RWPE2 (cell line): Measurements from ENCODE around the gene RIC1.

Source experiments
- ATAC-seq: fragments of 200-7000 bp; cut with Tn5 transposase; 3 replicates; pipeline ENCODE4 v1.9.1; 2021; ENCODE audit warnings: low read depth
- DNase-seq: peaks from one replicate; pipeline ENCODE4 v3.0.0-alpha.2; 2020; ENCODE audit warnings: low spot score
- H3K27ac ChIP-seq: fragments of 450-650 bp; 2 replicates; pipeline ENCODE4 v1.5.1; 2017; ENCODE audit warnings: mild to moderate bottlenecking; ENCODE audit not compliant: poor library complexity, severe bottlenecking
- H3K27me3 ChIP-seq: fragments of 250-450 bp; sonication (Bioruptor Pico); 2 replicates; pipeline ENCODE4 v1.5.1; 2021; ENCODE audit warnings: mild to moderate bottlenecking, moderate library complexity; ENCODE audit not compliant: insufficient read depth, poor library complexity, severe bottlenecking
- H3K36me3 ChIP-seq: fragments of 250-450 bp; sonication (Bioruptor Pico); 2 replicates; pipeline ENCODE4 v1.5.1; 2020; ENCODE audit warnings: low read depth, mild to moderate bottlenecking, moderate library complexity
- H3K4me1 ChIP-seq: fragments of 250-450 bp; sonication (Bioruptor Pico); 2 replicates; pipeline ENCODE4 v1.5.1; 2021; ENCODE audit warnings: mild to moderate bottlenecking, moderate library complexity; ENCODE audit not compliant: insufficient read depth, poor library complexity, severe bottlenecking
- H3K4me3 ChIP-seq: fragments of 250-450 bp; sonication (Bioruptor Pico); 2 replicates; pipeline ENCODE4 v1.5.1; 2021; ENCODE audit warnings: mild to moderate bottlenecking, moderate library complexity; ENCODE audit not compliant: severe bottlenecking
- H3K9me3 ChIP-seq: fragments of 250-450 bp; sonication (Bioruptor Pico); 2 replicates; pipeline ENCODE4 v1.5.1; 2021; ENCODE audit warnings: mild to moderate bottlenecking, moderate library complexity; ENCODE audit not compliant: severe bottlenecking
- CTCF ChIP-seq: fragments of 450-650 bp; IDR thresholded peaks from one replicate; pipeline ENCODE4 v1.5.1; 2017; ENCODE audit warnings: mild to moderate bottlenecking, moderate library complexity; ENCODE audit not compliant: poor library complexity, severe bottlenecking

RIC1 gene

GRCh38 chr9:5611321-5612184 lies 17.4 kb upstream of the RIC1 start:
- Histone ChIP-seq H3K27me3 (no peaks in the 10 kb centered on the region), H3K27ac (no peak overlapping the region), H3K4me1 (no peaks in the 10 kb centered on the region), H3K9me3 (no peaks in the 10 kb centered on the region), H3K4me3 (no peak overlapping the region), H3K36me3 (no peaks in the 10 kb centered on the region)
- ATAC-seq (no peak), DNase-seq (no peak)
- TF ChIP-seq CTCF = no peak

GRCh38 chr9:5612185-5612530 lies 16.7 kb upstream of the RIC1 start:
- Histone ChIP-seq H3K36me3 (no peaks in the 10 kb centered on the region), H3K4me3 (no peak overlapping the region), H3K9me3 (no peaks in the 10 kb centered on the region), H3K4me1 (no peaks in the 10 kb centered on the region), H3K27ac (no peak overlapping the region), H3K27me3 (no peaks in the 10 kb centered on the region)
- no peak for ATAC-seq
- TF ChIP-seq CTCF = no peak
- no peak for DNase-seq

- ATAC-seq (no peak), DNase-seq (no peak)
- H3K4me3 ChIP-seq = no peak overlapping the region
- H3K27ac ChIP-seq = no peak overlapping the region
- no peaks in the 10 kb centered on the region for H3K27me3 ChIP-seq
- no peaks in the 10 kb centered on the region for H3K36me3 ChIP-seq
- no peaks in the 10 kb centered on the region for H3K9me3 ChIP-seq
- no peak for TF ChIP-seq CTCF
- no peaks in the 10 kb centered on the region for H3K4me1 ChIP-seq
Measured at GRCh38 chr9:5614192-5614591, 14.7 kb upstream of the RIC1 start.

- Histone ChIP-seq H3K36me3 (no peaks in the 10 kb centered on the region), H3K4me1 (no peaks in the 10 kb centered on the region), H3K4me3 (no peak overlapping the region), H3K9me3 (no peaks in the 10 kb centered on the region), H3K27me3 (no peaks in the 10 kb centered on the region), H3K27ac (no peak overlapping the region)
- no peak for TF ChIP-seq CTCF
- DNase-seq (no peak), ATAC-seq (no peak)
Measured at GRCh38 chr9:5614985-5615384, 13.9 kb upstream of the RIC1 start.

- ATAC-seq (no peak), DNase-seq (no peak)
- no peak overlapping the region for H3K27ac ChIP-seq
- H3K36me3 ChIP-seq = no peaks in the 10 kb centered on the region
- TF ChIP-seq CTCF = no peak
- H3K27me3 ChIP-seq = no peaks in the 10 kb centered on the region
- no peaks in the 10 kb centered on the region for H3K9me3 ChIP-seq
- H3K4me3 ChIP-seq = no peak overlapping the region
- H3K4me1 ChIP-seq = peaks cover 19% of the 10 kb centered on the region
Measured at GRCh38 chr9:5617749-5618148, 11.2 kb upstream of the RIC1 start.
